NCI-H1417 treated with DMSO at 0.1 percent for 48 hours (cell line): ENCODE results near the gene ATP13A1.

Experiments used
- DNase-seq: peaks from one replicate; lab custom pipeline; 2025; lab: John Stamatoyannopoulos, UW

The ATP13A1 gene

DNA sequence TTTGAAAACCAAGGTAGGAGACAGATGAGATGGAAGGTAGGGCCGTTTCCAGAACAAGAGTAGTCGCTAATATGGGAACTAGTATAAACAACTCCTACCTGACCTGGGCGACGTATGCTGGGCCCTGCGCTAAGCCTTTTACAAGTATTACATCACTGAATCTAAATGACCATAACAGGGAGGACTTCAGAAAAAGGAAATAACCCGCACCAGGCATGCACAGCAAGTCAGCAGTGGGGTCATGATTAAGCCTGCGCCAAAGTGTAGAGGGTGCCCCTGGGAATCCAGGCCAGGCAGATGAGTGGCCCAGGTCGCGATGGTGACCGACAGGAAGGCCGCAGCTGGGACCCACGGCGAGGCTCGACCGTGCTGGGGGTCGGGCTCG, 613 bp downstream of the ATP13A1 start:
- no peak for DNase-seq

DNA sequence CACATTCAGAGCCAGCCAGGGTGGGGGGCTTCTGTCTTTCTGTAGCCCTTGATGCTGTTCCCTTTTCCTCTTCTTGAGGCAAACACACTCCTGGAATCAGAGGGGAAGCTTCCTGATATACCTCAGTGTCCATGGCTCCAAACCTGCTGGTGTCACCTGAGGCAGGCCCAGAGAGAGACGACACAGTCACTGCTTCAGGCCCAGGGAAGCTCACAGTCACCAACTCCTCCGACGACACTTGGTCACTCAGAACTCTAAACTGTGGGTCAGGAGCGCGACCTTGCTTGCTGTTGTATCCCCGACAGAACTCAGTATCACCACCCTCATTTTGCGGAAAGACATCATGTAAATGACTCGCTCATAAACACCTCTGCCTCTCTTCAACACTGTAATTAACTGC, 1.1 kb downstream of the ATP13A1 start:
- DNase-seq = no peak

DNA sequence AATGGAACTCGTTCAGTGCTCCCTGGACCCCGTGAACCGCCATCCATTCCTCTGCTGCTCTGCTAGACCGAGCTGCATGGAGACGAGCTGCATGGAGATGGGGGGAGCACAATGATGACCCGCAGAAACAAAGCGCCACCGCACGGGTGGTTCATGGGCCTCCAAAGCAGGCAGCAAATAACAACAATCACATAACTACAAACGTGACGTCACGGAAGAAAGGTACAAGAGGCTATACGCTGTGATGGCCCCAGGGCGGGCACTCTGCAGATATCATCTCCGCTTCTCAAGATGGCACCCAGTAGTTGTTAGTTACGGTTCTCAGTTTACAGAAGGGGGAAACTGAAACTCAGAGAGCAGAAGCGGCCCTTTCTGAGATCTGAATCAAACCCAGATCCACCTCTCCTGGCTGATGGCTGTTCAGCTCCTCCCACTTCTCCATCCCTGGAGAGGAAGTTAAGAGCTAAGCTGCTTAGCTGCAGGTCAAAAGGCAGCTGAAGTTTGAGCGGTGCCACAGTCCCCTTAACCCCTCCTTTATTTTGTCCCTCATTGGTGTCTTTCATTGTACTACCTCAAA, 1.7 kb downstream of the ATP13A1 start:
- DNase-seq = no peak

DNA sequence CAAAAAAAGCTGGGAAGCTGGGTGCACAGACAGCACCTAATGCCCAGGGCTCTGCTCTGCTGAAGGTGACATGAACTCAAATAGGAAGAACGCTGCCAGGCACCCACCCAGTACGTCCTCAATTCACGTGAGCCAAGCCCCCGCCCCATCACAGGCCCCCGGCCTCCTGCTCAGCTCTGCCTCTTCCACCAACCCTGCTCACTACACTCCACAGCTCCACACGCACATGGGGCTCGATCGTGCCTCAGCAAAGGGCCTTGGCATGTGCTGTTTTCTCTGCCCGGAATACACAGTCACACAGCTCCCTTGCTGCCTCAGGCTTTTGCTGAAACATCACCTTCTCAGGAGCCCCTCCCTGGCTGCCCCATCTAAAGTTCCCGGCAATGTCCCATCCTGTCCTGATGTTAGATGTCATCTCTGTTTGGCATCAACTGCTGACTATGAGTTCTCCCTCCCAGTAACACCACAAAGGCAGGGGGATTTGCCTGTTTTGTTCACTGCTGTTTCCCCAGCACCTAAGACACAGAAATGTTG, 2.3 kb downstream of the ATP13A1 start:
- no peak for DNase-seq

DNA sequence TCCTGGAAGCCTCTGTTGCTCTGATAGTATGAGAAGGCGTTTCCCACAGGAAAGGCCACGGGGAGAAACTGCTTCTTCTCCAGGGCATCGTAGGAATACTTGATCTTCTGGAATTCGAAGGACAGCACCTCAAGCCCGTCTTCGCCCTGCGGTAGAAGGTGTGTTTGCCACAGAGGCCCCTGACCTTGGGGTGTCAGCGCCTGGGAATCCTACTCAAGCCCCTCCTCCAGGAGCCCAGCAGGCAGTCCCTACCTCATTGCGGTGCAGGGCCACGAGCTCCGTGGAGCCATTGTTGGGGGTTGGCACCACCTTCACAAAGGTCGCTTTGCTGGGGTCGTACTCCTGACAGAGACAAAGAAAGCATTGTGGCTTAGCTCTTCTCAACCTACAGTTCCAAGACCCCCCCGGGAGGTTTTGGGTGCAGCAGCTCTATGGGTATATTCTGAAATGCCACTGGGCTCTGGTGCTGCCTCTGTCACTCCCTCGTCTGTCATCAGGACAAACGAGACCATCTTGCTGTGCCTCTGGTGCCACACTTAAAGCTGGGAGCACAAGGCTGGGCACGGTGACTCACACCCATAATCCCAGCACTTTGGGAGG, 3.7 kb downstream of the ATP13A1 start:
- no peak for DNase-seq

DNA sequence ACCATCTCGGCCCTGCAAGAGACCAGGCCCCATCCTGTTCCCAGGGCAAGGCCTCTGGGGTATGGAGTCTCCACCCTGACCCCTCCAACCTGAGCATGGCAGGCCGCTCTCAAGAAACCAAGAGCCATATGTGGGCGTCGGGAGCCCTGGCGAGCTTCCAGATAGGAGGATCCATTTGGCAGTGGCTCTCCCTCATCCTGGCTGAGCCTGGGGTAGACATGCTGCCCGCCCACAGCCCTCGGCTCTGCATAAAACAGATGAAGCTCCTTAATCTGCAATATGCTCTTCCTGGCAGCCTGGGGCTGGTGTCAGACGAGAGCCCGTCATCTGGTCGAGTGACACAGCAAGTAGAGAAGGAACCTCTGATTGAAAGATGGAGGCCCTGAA, 6.1 kb downstream of the ATP13A1 start:
- DNase-seq = no peak

DNA sequence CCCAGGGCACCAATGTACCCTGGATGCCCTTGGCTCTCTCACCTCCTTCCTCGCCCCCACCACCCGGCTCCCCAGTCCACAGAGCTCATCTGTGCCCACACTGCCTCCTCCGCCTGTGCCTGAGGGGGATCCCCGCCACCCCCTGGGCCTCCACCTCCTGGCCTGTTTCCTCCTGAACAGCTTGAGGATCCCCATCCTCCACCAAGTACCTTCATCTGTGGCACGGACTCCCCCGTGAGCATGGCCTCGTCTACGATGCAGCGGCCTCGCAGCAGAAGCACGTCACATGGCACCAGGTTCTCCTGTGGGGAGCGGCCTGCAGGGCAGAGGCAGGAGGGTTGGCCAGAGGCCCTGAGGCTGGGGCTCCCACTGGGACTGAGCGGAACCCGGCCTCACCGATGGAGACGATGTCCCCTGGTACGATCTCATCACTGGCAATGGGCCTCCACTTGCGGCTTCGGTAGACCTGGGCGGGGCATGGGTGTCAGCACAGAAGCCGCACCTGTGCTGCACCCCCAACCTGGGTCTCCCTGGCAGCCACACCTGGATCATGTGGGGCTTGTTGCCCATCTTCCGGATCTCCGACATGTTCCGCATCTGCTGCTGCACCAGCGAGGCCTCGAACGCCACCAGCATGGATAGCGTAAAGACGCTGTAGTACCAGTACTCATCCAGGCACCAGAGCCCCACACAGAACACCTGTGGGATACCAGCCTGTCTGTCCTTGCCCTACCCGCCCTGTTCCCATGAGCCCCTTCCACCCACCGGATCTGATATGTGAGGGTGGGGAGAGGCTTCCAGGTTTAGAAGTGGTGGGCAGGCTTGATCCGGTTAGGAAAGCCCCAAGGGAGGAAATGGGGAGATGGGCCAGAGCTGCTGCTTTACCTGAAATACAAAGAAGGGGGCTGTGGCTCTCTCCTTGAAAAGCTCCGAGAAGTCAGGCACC, 6.8 kb downstream of the ATP13A1 start:
- DNase-seq = no peak

DNA sequence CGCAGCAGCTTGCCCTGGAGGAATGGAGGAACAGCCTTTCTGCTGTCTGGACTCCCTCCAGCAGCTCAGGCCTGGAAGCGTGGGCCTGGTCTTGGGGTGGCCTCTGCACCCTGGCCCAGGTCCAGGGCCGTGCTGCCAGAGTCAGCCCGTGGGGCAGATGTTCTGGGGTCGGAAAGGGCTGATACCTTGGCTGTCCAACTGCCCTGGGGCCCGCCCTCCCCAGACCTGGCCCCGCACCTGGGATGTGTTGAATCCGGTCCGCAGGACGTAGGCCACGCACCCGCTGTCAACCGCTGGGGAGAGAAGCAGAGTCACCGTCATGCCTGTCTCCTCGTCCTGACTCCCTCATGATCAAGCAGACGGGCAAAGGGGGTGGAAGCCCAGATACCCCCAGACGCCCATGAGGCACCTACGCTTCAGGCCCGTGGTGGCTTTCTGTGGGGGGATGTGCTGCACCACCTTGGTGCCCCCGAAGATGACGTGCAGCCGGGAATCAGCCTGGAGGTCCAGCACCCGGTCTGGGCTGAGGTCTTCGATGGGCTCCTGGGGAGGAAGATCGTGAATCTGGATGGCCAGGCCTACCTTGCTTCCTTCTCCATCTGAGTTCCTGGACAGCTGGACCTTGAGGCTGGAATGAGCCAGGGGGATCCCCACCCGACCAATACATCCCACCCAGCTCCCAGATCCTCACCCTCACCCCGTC, 7.7 kb downstream of the ATP13A1 start:
- DNase-seq = no peak

DNA sequence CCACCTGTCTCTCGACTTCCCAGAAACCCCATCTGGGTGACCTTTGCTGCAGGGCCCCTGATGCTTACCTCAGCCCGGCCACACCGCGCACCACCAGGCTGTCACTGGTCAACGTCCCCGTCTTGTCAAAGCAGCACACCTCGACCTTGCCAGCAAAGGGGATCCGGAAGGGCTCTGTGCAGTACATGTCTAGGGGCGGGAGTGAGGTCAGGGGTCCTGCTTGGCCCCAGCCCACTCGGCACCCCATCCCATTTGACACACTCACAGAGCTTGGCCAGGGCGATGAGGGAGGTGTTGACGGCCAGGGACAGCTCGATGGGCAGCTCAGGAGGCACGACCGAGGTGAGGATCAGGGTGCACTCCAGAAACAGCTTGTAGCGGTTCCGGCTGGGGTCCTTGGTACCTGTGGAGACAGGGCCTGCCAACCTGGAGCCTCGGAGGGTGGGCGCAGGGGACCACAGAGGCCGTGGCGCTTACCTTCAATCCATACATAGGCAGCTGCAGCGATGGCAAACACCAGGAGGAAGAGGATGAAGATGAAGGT, 8.4 kb downstream of the ATP13A1 start:
- DNase-seq = no peak

DNA sequence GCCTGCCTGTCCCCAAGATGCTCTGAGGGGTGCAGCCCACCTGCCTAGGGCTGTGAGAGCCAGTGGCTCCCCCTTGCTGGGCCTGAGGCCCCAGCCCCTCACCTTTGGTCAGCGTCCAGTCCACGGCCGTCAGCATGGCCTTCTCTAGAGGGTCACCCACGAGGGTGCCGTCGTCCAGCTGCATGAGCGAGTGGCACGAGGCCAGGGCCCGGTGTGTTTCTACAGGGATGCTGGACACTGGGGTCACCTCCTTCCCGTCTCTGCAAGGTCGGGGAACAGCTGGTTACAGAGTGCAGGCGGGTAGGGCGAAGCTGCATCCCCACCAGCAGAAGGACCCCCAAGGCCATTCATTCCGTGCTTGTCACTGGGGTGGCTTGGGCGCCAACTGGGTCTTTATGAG, 9.0 kb downstream of the ATP13A1 start:
- no peak for DNase-seq

DNA sequence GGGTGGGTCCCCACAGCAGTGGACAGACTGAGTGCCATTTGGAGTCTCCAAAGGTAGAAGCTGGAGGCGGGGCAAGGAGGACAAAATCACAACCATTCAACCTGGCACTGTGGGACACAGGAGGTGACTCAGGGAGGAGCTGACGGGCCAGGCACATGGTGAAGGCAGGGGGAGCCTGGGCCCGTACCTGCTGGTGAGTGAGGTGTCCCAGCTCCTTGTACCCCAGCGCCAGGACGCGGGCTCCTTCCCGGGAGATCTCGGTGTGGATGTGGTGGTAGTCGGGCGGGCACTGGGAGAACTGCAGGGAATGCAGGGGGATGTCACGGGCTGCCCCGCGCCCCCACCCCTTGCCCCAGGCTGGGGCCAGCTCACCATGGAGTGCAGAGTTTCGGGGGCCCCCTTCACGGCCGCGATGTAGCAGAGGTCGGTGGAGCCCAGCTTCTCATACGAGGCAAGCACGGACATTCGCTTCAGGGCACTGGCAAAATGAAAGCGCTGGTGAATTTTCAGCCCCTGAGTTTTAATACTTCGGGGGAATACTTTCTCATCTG, 9.8 kb downstream of the ATP13A1 start:
- DNase-seq = no peak

DNA sequence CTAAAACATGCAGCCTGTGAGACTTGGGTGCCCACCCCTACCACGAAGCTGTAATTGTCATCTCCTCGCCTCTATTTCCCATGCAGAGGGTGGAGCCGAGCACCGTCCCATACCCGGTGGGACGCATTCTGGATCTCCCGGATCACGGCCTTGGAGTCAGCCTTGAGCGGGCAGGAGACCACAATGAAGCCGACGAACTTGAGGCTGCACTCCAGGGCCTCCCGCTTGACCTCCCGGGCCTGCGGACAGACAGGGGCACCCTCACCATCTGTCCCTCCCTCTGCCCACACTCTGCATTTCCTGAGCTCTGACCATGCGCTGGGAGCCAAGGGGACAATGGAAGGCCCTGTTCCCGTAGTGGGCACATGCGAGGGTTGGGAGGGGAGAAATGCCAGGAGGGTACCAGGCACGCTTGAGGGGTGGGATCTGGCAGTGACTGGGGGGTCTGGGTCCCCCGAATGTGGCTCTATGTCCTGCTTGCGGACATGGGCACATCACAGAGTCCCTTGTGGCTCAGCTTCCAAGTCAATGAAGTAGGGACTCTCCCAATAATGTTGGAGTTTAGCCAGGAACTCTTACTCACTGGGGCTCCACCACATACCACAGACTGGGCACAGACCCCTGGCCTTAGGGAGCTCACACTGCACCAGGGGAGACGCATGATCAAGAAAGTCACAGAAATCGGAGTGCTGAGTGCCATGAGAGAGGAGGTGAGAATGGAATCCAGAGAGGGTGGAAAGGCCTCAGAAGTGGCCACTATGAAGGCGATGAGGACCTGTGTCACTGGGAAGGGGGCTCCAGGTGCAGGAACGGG, 10.8 kb downstream of the ATP13A1 start:
- no peak for DNase-seq

DNA sequence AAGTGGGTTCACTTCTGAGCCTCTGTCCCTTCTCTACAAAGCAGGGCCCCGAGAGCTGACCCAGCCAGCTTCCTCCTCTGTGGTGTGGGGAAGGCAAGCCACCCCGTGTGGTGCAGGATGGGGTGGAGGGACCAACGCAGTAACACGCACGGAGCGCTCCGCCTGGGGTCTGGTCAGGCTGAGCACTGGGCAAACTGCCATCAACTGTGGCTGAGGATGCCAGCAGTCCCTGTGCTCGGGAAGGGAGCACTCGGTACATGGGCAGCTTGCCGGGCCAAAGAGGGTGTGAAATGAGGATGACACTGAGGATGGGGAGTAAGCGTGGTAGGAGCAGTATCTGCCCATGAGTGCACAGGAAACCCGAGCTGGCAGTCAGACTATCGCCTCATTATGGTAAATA, 12.4 kb downstream of the ATP13A1 start:
- DNase-seq = no peak

DNA sequence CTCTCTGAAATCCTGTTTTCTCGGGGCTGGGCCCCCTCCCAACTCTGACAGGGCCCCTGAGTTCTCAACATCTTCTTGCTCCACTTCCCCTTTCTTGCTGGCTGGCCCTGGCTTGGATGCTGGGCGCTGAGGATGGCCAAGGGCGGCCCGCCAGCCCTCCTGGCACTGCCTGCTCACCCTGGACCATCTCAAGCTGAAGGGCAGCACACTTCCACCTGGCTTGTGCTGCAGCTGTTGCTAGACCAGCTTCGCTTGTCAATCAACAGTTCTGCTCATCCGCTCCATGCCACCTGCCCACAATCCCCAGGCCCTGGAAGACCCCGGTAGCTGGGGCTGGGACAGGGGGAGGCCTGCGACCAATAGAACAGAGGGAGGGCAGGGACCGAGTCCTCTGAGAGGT, 13.1 kb downstream of the ATP13A1 start:
- no peak for DNase-seq

DNA sequence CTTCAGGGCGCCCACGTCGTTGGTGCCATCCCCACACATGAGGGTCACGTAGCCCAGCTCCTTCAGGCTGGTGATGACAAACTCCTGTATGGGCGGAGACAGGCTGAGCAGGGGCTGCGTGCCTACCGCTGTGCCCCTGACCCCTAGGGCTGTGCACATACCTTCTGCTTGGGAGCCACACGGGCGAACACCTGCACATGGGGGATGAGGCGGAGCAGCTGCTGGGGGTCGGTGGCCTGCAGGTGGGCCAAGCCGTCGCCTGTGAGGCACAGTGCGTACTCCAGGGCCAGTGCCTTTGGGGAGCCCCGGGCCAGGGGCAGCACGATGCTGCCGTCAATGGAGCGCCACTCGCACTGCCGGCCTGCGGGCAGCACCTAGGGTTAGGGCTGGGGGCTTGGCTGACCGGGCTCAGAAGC, 13.9 kb downstream of the ATP13A1 start:
- DNase-seq = no peak

DNA sequence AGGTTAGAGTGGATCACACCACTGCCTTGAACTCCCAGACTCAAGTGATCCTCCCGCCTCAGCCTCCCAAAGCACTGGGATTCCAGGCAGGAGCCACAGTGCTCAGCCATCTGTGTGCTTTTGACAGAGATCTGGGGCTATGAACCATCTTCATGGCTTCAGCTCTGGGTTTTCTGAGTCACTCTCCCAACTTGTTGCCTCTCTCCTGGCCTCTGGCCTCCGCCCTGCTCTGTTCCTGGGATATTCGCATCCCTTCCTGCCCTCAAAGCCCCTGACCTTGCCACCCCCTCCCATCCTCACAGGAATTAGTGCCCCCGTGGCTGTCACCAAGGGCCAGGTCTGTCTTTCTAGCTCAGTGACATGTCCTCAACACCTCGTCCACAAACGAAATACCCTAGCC, 14.3 kb downstream of the ATP13A1 start:
- DNase-seq = no peak

DNA sequence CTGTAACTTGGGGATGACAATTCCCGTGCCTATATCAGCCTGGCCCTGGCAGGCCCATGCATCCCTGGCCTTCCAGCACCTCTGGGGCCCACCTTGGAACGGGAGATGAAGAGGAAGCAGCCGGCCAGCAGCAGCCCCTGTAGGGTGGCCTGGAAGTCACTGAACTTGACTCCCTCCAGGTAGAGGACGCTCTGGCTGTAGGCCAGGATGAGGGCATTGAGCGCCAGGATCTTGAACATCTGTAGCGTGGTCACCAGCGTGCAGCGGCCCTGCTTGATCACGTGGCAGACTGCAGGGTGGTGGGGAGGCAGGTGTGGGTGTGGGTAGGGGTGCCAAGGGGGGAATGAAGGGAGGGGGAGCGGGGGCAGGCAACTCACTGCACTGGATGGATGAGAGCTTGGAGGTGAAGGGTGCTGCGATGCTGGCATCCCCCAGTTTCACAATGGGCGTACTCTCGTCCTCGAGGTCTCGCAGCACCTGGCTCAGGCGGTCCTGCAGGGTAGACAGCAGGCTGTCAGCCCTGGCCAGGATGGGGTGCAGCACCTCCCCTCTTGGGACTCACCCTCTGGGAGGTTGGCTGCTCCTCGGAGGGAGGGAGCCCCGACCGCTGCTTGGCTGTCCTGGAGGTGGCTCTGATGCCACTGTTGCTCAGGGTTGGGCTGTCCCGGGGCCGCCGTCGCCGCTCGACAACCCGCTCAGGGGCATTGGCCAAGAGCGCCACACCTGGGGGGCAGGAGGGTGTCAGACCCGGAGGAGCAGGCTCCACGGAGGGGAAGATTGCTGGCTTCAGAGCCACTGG, 16.2 kb downstream of the ATP13A1 start:
- no peak for DNase-seq

DNA sequence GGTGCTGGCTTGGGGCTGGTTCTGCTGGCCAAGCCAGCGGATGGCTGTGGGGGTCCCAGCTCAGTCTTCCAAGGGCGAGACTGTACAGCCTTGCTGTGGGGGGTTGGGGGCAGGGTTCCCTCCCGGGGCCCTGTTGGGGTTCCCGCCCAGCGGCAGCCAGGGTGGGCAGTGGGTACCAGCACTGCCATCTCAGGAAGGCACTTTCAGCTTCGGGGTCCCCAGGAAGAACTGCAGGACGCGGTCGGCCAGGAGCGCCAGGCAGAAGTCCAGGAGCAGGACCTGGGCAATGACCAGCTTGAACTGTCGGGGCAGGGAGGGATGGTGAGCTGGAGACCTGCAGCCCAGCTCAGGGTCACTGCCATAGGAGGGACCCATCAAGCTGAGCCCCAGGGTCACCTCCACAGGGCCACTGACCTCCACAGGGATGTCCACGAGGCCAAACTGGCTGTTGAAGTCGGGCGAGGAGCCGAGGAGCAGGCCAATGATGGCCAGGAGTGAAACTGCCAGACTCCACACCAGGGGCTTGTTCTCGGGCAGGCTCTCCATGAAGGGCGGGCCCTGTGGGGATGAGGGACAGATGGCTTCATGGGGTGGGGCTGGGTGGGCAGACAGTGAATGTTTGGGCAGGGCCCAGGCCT, 18.1 kb downstream of the ATP13A1 start:
- DNase-seq = no peak

DNA sequence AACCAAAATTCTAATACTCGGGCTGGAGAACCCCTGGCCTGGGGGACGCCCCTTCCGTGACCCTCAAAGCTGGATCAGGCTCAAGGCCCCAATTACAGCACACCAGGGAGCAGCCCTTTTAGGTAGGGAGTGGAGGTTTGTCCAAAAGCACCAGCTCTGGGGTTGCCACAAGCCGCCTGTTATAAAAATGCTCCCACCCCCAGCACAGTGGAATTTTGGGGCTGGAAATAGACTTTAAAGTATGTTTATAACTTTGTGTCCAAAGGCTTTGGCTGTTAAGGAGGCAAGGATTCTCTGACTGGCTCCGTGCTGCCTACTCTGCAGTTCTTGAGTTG, 19.5 kb downstream of the ATP13A1 start:
- no peak for DNase-seq
